ENCODE results near the gene SLC6A8.
"Not testable (repeated sequence)": the region's sequence is repeated elsewhere in the genome, so short reads cannot be mapped to it uniquely, and the experiment has no call there.

SLC6A8 gene

GRCh38 chrX:153743468-153744209 is 55.9 kb downstream of the SLC6A8 start:
- DNase-seq, result not testable (repeated sequence)

DNA sequence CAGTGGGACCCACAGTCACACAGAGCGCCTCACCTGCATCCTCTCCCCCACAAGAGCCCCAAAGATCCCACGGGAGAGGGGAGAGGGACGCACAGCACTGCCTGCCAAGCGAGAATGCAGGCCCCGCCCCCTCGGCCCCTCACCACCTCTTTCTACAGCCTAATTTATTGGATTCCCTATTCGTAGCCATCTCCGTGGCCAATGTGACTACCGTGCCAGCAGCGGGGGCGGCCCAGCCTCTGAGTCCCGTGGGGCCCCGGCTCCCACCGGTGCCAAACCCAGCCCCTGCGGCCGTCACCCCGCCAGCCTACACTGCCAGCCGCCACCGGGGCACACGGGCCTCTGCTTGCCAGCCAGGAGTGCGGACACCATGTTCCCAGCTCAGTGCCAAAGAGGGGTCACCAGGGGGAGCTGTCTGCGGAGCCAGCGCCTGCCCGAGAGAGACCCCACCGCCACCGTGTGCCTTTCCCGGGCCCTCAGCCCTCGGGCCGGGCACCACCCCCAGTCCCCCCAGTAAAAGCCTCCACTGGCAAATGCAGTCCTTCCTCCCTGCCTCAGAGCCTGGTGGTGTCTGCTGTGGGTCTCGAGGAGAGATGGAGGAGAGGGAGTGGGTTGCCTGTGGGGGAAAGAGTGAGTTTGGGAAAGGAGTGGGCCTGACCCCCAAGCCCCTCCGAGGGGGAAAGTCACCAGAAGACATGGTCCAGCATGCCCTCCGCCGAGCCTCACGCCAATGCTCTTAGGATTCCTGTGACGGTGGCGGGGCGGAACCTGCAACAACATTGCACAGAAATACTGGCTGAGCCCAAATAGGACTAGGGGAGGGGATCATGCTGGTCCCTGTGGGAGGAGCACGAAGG is 56.7 kb downstream of the SLC6A8 start:
- peak in 7 of 56 donors; percentile 8 to 44 (median 32) for DNase-seq

DNA sequence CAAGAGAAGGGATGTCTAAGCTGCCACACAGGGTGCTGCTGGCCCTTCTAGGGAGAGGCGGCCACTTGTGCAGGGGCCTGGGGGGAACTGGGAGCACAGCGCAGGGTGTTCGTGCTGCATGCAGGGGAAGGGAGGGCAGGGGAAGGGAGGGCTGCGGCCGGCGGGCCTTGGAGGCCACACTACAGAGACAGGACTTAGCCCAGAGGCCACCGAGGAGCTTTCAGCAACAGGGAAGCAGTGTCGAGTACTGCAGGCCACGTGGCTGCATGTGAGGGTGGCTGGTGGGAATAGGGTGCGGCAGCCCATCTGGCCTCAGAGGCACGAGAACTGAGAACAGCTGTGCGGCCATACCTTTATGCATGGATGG is 57.3 kb downstream of the SLC6A8 start:
- not testable (repeated sequence) for DNase-seq
